ENCODE measurements around the gene CLEC18C.
A peak's percentile ranks its signal among the peaks of the same experiment; 100 is the strongest.
"Not testable (repeated sequence)": the region's sequence is repeated elsewhere in the genome, so short reads cannot be mapped to it uniquely, and the experiment has no call there.

CLEC18C gene

DNA sequence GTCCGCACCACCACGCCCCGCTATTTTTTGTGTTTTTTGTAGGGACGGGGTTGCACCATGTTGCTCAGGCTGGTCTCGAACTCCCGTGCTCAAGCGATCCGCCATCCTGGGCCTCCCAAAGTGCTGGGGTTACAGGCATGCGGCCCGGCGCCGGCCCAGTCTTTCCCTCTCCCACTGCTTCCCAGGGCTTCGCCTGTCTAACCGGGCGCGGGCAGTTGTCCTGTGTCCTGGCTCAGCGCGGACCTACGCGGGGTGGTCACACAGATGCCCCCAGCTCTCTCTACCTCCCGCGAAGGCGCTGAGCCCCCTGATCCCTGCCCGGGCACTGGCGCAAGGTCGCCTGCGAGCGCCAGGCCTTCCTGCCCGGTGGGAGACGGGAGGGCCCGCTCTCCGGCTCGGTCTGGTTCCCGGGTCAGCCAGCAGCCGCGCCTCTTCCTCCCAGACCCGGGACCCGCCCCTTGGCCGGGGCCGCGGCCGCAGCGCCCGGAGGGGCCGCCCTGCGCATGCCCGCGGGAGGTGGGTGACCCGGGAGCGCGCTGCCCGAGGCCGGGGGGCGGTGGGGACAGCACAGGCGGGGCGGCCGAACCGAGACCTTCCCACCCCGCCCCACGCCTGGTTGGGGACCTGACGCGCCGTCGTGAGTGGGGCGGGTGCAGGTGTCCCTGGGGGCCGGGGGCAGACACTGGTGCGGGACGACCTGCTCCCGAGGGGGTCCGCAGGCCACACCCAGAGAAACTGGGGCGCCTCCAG, 14.4 kb downstream of the CLEC18C start:
- peak; percentile 42 for ATAC-seq

GRCh38 chr16:70188608-70188915, 15.0 kb downstream of the CLEC18C start:
- not testable (repeated sequence) for H3K9me3 Mint-ChIP-seq; H3K27ac Mint-ChIP-seq; H3K4me3 Mint-ChIP-seq; H3K4me1 Mint-ChIP-seq; H3K36me3 Mint-ChIP-seq; DNase-seq (ENCODE audit: low spot score in 2 of 2)
- peak; percentile 4 for ATAC-seq

More for the DNA sequence above, 14.4 kb downstream of the CLEC18C start:
- not testable (repeated sequence) for H3K4me3 Mint-ChIP-seq; H3K36me3 Mint-ChIP-seq; H3K9me3 Mint-ChIP-seq; H3K4me1 Mint-ChIP-seq; DNase-seq (ENCODE audit: low spot score in 2 of 2); H3K27ac Mint-ChIP-seq

- H3K27ac Mint-ChIP-seq; H3K4me3 Mint-ChIP-seq; ATAC-seq; H3K4me1 Mint-ChIP-seq; H3K36me3 Mint-ChIP-seq; DNase-seq (ENCODE audit: low spot score in 2 of 2); H3K9me3 Mint-ChIP-seq: not testable (repeated sequence)
Observed at GRCh38 chr16:70190574-70190973, 17.0 kb downstream of the CLEC18C start.

DNA sequence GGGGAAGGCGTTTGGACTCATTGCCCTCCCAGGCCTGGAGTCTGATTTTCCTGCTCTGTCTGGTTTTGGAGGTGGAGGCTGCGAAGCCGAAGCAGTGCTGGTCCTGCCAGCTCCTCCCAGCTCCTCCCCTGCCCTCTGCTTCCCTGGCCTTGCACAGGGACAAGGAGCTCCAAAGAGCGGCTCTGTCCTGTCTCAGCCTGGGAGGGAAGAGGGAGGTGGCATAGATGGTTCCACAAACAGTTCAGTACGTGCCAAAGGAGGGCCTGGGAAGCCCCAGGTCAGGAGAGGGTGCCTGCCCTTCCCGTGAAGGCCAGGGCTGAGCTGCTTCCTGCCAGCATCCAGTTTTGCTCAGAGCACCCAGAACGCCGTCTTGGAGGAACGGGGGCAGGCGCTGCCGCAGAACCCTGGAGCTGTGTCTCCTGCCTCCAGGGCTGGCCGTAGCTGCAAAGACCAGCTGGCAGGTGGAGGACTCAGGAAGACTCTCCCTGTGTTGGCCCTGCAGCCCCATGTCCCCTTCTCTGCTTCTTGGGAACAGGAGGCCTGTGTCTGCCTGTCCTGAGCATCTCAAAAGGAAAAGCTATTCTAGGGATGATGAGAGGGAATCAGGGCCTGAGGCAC, 23.2 kb downstream of the CLEC18C start:
- H3K27ac Mint-ChIP-seq; H3K9me3 Mint-ChIP-seq; H3K36me3 Mint-ChIP-seq; H3K4me3 Mint-ChIP-seq; ATAC-seq; H3K4me1 Mint-ChIP-seq; DNase-seq (ENCODE audit: low spot score in 2 of 2): not testable (repeated sequence)

DNA sequence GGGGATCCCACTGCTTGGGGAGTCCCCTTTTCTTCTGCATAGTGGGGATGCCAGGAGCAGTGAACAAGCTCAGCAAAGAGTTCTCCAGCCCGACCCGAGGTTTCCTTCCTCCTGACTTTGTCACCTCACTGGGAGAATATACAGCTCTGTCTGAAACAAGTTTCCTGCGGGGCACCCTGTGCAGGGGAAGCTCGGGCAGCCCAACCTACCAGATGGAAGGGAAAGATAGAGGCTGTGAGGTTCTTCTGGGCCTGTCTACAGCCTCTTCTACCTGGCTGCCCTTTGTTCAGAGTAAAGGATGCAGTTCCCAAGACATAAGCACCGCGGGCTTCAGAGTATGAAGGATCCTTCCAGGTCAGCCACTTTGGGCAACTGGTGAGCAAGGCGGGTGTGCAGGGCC, 24.0 kb downstream of the CLEC18C start:
- not testable (repeated sequence) for H3K9me3 Mint-ChIP-seq; H3K4me1 Mint-ChIP-seq; H3K36me3 Mint-ChIP-seq; DNase-seq (ENCODE audit: low spot score in 2 of 2); ATAC-seq; H3K27ac Mint-ChIP-seq; H3K4me3 Mint-ChIP-seq

GRCh38 chr16:70198230-70198629, 24.6 kb downstream of the CLEC18C start:
- not testable (repeated sequence) for H3K27ac Mint-ChIP-seq; H3K4me3 Mint-ChIP-seq; H3K9me3 Mint-ChIP-seq; ATAC-seq; H3K36me3 Mint-ChIP-seq; DNase-seq (ENCODE audit: low spot score in 2 of 2); H3K4me1 Mint-ChIP-seq

DNA sequence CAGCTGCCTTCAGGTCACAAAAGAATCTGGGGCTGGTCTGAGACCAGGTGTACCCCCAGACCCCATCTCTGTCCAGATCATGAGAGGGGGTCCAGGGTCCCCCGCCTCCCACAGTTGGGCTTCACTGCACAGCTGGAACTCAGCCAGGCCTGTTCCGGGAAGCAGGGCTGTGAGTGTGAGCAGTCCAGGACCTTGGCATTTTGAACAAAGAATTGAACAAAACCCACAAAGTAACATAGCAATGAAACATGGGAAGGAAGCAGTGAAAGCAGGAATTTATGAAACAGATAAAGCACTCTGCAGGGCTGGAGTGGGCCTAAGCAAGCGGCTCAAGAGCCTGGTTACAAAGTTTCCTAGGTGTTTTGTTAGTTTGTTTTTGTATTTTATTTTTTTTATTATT, 25.1 kb downstream of the CLEC18C start:
- H3K4me1 Mint-ChIP-seq; H3K4me3 Mint-ChIP-seq; H3K36me3 Mint-ChIP-seq; DNase-seq (ENCODE audit: low spot score in 2 of 2); H3K27ac Mint-ChIP-seq; H3K9me3 Mint-ChIP-seq; ATAC-seq: not testable (repeated sequence)

DNA sequence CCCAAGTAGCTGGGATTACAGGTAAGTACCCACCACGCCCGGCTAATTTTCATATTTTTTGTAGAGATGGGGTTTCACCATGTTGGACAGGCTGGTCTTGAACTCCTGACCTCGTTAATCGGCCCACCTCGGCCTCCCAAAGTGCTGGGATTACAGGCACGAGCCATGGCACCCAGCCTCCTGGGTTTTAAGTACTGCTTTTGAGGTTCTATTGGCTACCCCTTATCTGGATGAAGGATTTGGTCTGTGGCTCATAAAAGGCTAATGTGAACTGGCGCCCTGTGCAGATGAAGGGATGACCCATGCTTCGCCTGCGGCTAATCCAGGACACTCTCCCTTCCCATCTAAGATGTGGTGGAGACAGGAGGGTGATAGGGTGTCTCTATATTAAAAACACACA, 25.6 kb downstream of the CLEC18C start:
- H3K9me3 Mint-ChIP-seq; DNase-seq (ENCODE audit: low spot score in 2 of 2); H3K4me3 Mint-ChIP-seq; H3K27ac Mint-ChIP-seq; H3K36me3 Mint-ChIP-seq; ATAC-seq; H3K4me1 Mint-ChIP-seq: not testable (repeated sequence)

- not testable (repeated sequence) for H3K27ac Mint-ChIP-seq; H3K4me1 Mint-ChIP-seq; H3K9me3 Mint-ChIP-seq; H3K36me3 Mint-ChIP-seq; DNase-seq (ENCODE audit: low spot score in 2 of 2); H3K4me3 Mint-ChIP-seq; ATAC-seq
Observed at GRCh38 chr16:70200063-70200462, 26.5 kb downstream of the CLEC18C start.

- not testable (repeated sequence) for DNase-seq (ENCODE audit: low spot score in 2 of 2); H3K4me1 Mint-ChIP-seq; H3K4me3 Mint-ChIP-seq; H3K27ac Mint-ChIP-seq; ATAC-seq; H3K9me3 Mint-ChIP-seq; H3K36me3 Mint-ChIP-seq
Observed at GRCh38 chr16:70203508-70203907, 29.9 kb downstream of the CLEC18C start.

- H3K4me3 Mint-ChIP-seq; H3K27ac Mint-ChIP-seq; H3K4me1 Mint-ChIP-seq; ATAC-seq; DNase-seq (ENCODE audit: low spot score in 2 of 2); H3K36me3 Mint-ChIP-seq; H3K9me3 Mint-ChIP-seq: not testable (repeated sequence)
Observed at GRCh38 chr16:70204010-70204409, 30.4 kb downstream of the CLEC18C start.

DNA sequence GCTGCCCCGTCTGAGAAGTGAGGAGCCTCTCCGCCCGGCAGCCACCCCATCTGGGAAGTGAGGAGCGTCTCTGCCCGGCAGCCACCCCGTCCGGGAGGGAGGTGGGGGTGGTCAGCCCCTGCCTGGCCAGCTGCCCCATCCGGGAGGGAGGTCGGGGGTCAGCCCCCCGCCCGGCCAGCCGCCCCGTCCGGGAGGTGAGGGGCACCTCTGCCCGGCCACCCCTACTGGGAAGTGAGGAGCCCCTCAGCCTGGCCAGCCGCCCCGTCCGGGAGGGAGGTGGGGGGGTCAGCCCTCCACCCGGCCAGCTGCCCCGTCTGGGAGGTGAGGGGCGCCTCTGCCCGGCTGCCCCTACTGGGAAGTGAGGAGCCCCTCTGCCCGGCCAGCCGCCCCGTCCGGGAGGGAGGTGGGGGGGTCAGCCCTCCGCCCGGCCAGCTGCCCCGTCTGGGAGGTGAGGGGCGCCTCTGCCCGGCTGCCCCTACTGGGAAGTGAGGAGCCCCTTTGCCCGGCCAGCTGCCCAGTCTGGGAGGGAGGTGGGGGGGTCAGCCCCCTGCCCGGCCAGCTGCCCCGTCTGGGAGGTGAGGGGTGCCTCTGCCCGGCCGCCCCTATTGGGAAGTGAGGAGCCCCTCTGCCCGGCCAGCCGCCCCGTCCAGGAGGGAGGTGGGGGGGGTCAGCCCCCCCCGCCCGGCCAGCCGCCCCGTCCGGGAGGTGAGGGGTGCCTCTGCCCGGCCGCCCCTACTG, 31.2 kb downstream of the CLEC18C start:
- H3K9me3 Mint-ChIP-seq; ATAC-seq; H3K36me3 Mint-ChIP-seq; H3K27ac Mint-ChIP-seq; DNase-seq (ENCODE audit: low spot score in 2 of 2); H3K4me1 Mint-ChIP-seq; H3K4me3 Mint-ChIP-seq: not testable (repeated sequence)

GRCh38 chr16:70206382-70206781, 32.8 kb downstream of the CLEC18C start:
- not testable (repeated sequence) for H3K4me3 Mint-ChIP-seq; H3K9me3 Mint-ChIP-seq; ATAC-seq; DNase-seq (ENCODE audit: low spot score in 2 of 2); H3K4me1 Mint-ChIP-seq; H3K36me3 Mint-ChIP-seq
- peak overlapping the region; percentile 10 for H3K27ac Mint-ChIP-seq

DNA sequence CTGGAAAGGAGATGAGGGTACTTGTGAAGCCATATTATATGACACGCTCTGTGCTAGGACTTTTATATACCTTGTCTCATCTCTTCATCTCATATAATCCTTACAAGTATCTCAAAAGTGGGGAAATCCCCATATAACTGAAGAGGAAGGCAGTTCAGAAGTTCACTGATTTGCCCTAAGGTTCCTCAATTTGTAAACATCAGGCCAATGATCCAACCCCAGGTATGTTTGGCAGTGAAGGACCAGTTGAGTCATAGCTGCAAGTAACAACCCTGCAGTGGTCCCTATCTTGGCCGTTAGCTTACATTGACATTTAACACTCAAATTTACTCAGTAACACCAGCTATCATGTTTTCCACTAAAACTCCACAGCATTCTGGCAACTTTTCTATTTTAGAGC, 45.0 kb downstream of the CLEC18C start:
- not testable (repeated sequence) for H3K4me3 Mint-ChIP-seq; ATAC-seq; H3K9me3 Mint-ChIP-seq; DNase-seq (ENCODE audit: low spot score in 2 of 2); H3K27ac Mint-ChIP-seq
- Mint-ChIP-seq H3K4me1 (peaks cover 14% of the 10 kb centered on the region), H3K36me3 (peaks cover 92% of the 10 kb centered on the region)

- Mint-ChIP-seq H3K27ac (peak overlapping the region; percentile 71), H3K4me1 (peaks cover 14% of the 10 kb centered on the region), H3K36me3 (peaks cover 86% of the 10 kb centered on the region)
Observed at GRCh38 chr16:70222574-70222973, 49.0 kb downstream of the CLEC18C start.

DNA sequence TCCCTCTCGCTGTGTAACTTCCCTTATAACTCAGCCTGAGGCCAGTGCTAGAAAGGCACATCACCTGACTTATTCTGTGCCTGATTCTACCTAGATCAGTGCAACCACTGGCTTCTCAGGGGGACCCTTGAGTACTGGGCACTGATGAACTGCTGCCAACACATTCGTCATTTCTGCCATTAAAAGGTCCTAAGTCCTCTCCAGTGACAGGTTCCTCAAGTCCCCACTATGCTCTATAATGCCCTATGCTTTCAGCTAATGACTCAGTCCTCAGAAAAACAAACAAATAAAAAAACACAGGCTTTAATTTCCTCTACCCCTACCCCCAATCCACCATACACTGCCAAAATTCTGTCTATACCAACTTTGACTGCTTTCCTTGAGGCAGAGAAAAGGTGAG, 49.6 kb downstream of the CLEC18C start:
- Mint-ChIP-seq H3K27ac (peak overlapping the region; percentile 71), H3K4me1 (peaks cover 14% of the 10 kb centered on the region), H3K36me3 (peaks cover 86% of the 10 kb centered on the region)
- H3K4me3 Mint-ChIP-seq; H3K9me3 Mint-ChIP-seq; DNase-seq (ENCODE audit: low spot score in 2 of 2); ATAC-seq: not testable (repeated sequence)

More at GRCh38 chr16:70222574-70222973, 49.0 kb downstream of the CLEC18C start:
- not testable (repeated sequence) for DNase-seq (ENCODE audit: low spot score in 2 of 2); ATAC-seq; H3K9me3 Mint-ChIP-seq; H3K4me3 Mint-ChIP-seq

Measured in stimulated activated effector memory CD8-positive, alpha-beta T cell treated with anti-CD3 and anti-CD28 coated beads, Interleukin-12 subunit alpha, Interleukin-12 subunit beta, amount 100 ng/mL, for 72 hours (primary cell).